GM18870 (cell line): ENCODE results near the gene NCAM1.

Source experiments
- ATAC-seq: cut with Tn5 transposase; IDR thresholded peaks from one replicate; pipeline ENCODE4 v1.9.1; 2021; ENCODE audit warnings: moderate library complexity; ENCODE audit not compliant: unreplicated experiment

The NCAM1 gene

GRCh38 chr11:113083571-113083970 lies 122.4 kb downstream of the NCAM1 start:
- ATAC-seq: no peak

GRCh38 chr11:113084297-113084696 lies 123.1 kb downstream of the NCAM1 start:
- ATAC-seq: no peak

GRCh38 chr11:113085446-113085845 lies 124.2 kb downstream of the NCAM1 start:
- no peak for ATAC-seq

- no peak for ATAC-seq
These were observed 126.5 kb downstream of the NCAM1 start for GRCh38 chr11:113087706-113088105.

- ATAC-seq: no peak
These were observed 129.7 kb downstream of the NCAM1 start for GRCh38 chr11:113090716-113091480.

- ATAC-seq: no peak
These were observed 130.2 kb downstream of the NCAM1 start for GRCh38 chr11:113091481-113091780.

- no peak for ATAC-seq
These were observed 135.4 kb downstream of the NCAM1 start for GRCh38 chr11:113096648-113097047.

GRCh38 chr11:113103932-113104690 lies 142.9 kb downstream of the NCAM1 start:
- ATAC-seq: no peak

GRCh38 chr11:113104691-113105251 lies 143.6 kb downstream of the NCAM1 start:
- ATAC-seq: no peak

GRCh38 chr11:113105592-113105991 lies 144.4 kb downstream of the NCAM1 start:
- ATAC-seq: no peak

- ATAC-seq: no peak
These were observed 145.3 kb downstream of the NCAM1 start for GRCh38 chr11:113106507-113106906.

GRCh38 chr11:113110046-113110445 lies 148.8 kb downstream of the NCAM1 start:
- ATAC-seq: no peak

- ATAC-seq: no peak
These were observed 149.9 kb downstream of the NCAM1 start for GRCh38 chr11:113111156-113111555.

GRCh38 chr11:113112307-113112706 lies 151.1 kb downstream of the NCAM1 start:
- no peak for ATAC-seq

GRCh38 chr11:113113801-113114704 lies 152.8 kb downstream of the NCAM1 start:
- no peak for ATAC-seq

- ATAC-seq: no peak
These were observed 153.4 kb downstream of the NCAM1 start for GRCh38 chr11:113114705-113115027.

GRCh38 chr11:113118104-113118503 lies 156.9 kb downstream of the NCAM1 start:
- no peak for ATAC-seq

GRCh38 chr11:113119074-113119473 lies 157.9 kb downstream of the NCAM1 start:
- no peak for ATAC-seq

- ATAC-seq: no peak
These were observed 158.9 kb downstream of the NCAM1 start for GRCh38 chr11:113119966-113120736.

GRCh38 chr11:113121746-113122145 lies 160.5 kb downstream of the NCAM1 start:
- no peak for ATAC-seq

- ATAC-seq: no peak
These were observed 162.8 kb downstream of the NCAM1 start for GRCh38 chr11:113124006-113124405.
